ENCODE results near the gene BMI1.
A peak's percentile ranks its signal among the peaks of the same experiment; 100 is the strongest.

BMI1 gene

GRCh38 chr10:22319547-22319979, 1.3 kb upstream of the BMI1 start:
- no peak for DNase-seq (ENCODE audit: low read depth, low spot score)

GRCh38 chr10:22319980-22320558, 830 bp upstream of the BMI1 start:
- peak; percentile 48 for DNase-seq (ENCODE audit: low read depth, low spot score)

- peak; percentile 81 for DNase-seq (ENCODE audit: low read depth, low spot score)
These were observed 441 bp downstream of the BMI1 start for GRCh38 chr10:22321156-22321923.

GRCh38 chr10:22321924-22322640, 1.2 kb downstream of the BMI1 start:
- DNase-seq (ENCODE audit: low read depth, low spot score), result peak; percentile 53

- DNase-seq (ENCODE audit: low read depth, low spot score), result no peak
These were observed 1.8 kb downstream of the BMI1 start for GRCh38 chr10:22322641-22323160.

GRCh38 chr10:22323538-22324305, 2.8 kb downstream of the BMI1 start:
- DNase-seq (ENCODE audit: low read depth, low spot score), result no peak

GRCh38 chr10:22324413-22324812, 3.5 kb downstream of the BMI1 start:
- no peak for DNase-seq (ENCODE audit: low read depth, low spot score)

- DNase-seq (ENCODE audit: low read depth, low spot score), result no peak
These were observed 4.0 kb downstream of the BMI1 start for GRCh38 chr10:22324893-22325271.

- DNase-seq (ENCODE audit: low read depth, low spot score), result peak; percentile 89
These were observed 4.6 kb downstream of the BMI1 start for GRCh38 chr10:22325272-22326144.

GRCh38 chr10:22326145-22326702, 5.3 kb downstream of the BMI1 start:
- no peak for DNase-seq (ENCODE audit: low read depth, low spot score)

- DNase-seq (ENCODE audit: low read depth, low spot score), result no peak
These were observed 8.3 kb downstream of the BMI1 start for GRCh38 chr10:22329150-22329549.

GRCh38 chr10:22332116-22332692, 11.3 kb downstream of the BMI1 start:
- no peak for DNase-seq (ENCODE audit: low read depth, low spot score)

GRCh38 chr10:22333167-22333974, 12.5 kb downstream of the BMI1 start:
- no peak for DNase-seq (ENCODE audit: low read depth, low spot score)

- no peak for DNase-seq (ENCODE audit: low read depth, low spot score)
These were observed 13.0 kb downstream of the BMI1 start for GRCh38 chr10:22333975-22334282.

GRCh38 chr10:22334414-22335172, 13.7 kb downstream of the BMI1 start:
- DNase-seq (ENCODE audit: low read depth, low spot score), result peak; percentile 72

GRCh38 chr10:22335173-22335933, 14.5 kb downstream of the BMI1 start:
- peak; percentile 74 for DNase-seq (ENCODE audit: low read depth, low spot score)

GRCh38 chr10:22338185-22338900, 17.4 kb downstream of the BMI1 start:
- DNase-seq (ENCODE audit: low read depth, low spot score), result no peak
